Prostate gland (tissue), 2 donors: ENCODE measurements around the gene CRISPLD2. TPM values are rescaled to one million over a fixed set of nuclear protein-coding genes. Genes with fewer than 3 reads are reported as not detected.

Experiments used
- DNase-seq: peaks from one replicate; pipeline ENCODE4 v3.0.0-alpha.2; 2019; ENCODE audit warnings: low spot score
- H3K27ac ChIP-seq, 2 donors: fragments of 200-600 bp; sonication (generic); 2 replicates each; pipeline ENCODE4 v1.5.1; 2017 to 2019
- H3K27me3 ChIP-seq: fragments of 200-600 bp; sonication (generic); replicated peaks from 2 replicates; pipeline ENCODE4 v1.5.1; 2019; ENCODE audit not compliant: insufficient read depth
- H3K36me3 ChIP-seq, 2 donors: fragments of 200-600 bp; sonication (generic); 1 replicate in 1 of 2; 2 replicates in 1 of 2; pipeline versions ENCODE4 v1.5.1 to v1.8.1; 2017 to 2019
- H3K4me1 ChIP-seq: fragments of 200-600 bp; sonication (generic); replicated peaks from 2 replicates; pipeline ENCODE4 v1.5.1; 2019
- H3K4me3 ChIP-seq, 2 donors: fragments of 200-600 bp; sonication (generic); 2 replicates each; pipeline ENCODE4 v1.5.1; 2017 to 2019
- H3K9me3 ChIP-seq: fragments of 200-600 bp; sonication (generic); 2 replicates; pipeline ENCODE4 v1.5.1; 2017
- POLR2A ChIP-seq: fragments of 450-650 bp; IDR thresholded peaks from one replicate; pipeline ENCODE4 v1.6.1; 2016; ENCODE audit warnings: antibody characterized with exemption, mild to moderate bottlenecking
- POLR2AphosphoS5 ChIP-seq: sonication (generic); formaldehyde crosslinking; IDR thresholded peaks from one replicate; pipeline ENCODE4 v1.6.1; 2017; ENCODE audit warnings: antibody characterized with exemption
- WGBS: methylation state at CpG from one replicate; pipeline ENCODE4 v1.1.5; 2018; 5-methylcytosine and 5-hydroxymethylcytosine counted together
- intact Hi-C: fragments of 100-400 bp; cut with DNase I; formaldehyde crosslinking; loops from one replicate; pipeline ENCODE4 v1.14.2; 2022
- total RNA-seq, 2 donors: library from RNA; depleted of rRNA; stranded (reverse); fragments of >200 nt; gene quantifications; one replicate each; pipeline ENCODE4 v1.1.0, GENCODE V29; 2016
- TF ChIP-seq, protein P1 (sequence below), 4 experiments: fragments of 200-600 bp in 2 of 4; fragments of 450-650 bp in 2 of 4; sonication (generic) in 2 of 4; IDR thresholded peaks; 1 replicate in 3 of 4; 2 replicates in 1 of 4; pipeline ENCODE4 v1.5.1; 2016 to 2019; ENCODE audit warnings: antibody characterized with exemption in 4 of 4, mild to moderate bottlenecking in 2 of 4, moderate library complexity in 2 of 4

CRISPLD2 gene
- total RNA-seq, 2 donors from 2014 or later: 186 to 226 TPM

DNA sequence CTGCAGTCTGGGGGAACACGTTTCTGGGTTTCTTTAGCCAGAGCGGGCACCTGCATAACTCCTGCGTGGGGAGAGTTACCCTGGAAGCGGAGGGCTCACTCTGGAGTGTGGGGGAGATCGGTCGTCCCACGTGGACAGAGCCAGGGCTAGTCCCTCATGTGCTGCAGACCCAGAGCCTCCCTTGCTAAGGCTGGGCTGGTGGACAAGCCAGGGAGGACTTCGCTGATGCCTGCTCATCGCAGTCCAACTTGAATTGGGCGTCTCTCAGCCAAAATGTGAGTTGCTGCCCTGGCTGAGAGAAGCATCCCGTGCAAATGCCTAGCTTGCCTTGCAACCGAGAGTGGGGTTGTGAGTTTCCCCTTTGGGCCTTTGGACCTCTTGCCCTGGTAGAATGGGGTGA lies 986 bp downstream of the CRISPLD2 start:
- no peaks in the 10 kb centered on the region for H3K36me3 ChIP-seq
- TF ChIP-seq POLR2A (no peak), POLR2AphosphoS5 (no peak)
- TF ChIP-seq, protein P1, sequence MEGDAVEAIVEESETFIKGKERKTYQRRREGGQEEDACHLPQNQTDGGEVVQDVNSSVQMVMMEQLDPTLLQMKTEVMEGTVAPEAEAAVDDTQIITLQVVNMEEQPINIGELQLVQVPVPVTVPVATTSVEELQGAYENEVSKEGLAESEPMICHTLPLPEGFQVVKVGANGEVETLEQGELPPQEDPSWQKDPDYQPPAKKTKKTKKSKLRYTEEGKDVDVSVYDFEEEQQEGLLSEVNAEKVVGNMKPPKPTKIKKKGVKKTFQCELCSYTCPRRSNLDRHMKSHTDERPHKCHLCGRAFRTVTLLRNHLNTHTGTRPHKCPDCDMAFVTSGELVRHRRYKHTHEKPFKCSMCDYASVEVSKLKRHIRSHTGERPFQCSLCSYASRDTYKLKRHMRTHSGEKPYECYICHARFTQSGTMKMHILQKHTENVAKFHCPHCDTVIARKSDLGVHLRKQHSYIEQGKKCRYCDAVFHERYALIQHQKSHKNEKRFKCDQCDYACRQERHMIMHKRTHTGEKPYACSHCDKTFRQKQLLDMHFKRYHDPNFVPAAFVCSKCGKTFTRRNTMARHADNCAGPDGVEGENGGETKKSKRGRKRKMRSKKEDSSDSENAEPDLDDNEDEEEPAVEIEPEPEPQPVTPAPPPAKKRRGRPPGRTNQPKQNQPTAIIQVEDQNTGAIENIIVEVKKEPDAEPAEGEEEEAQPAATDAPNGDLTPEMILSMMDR (IDR thresholded peaks at IDR 0.05): no peak
- no peaks in the 10 kb centered on the region for H3K9me3 ChIP-seq
- 66% methylated on average over 12 of the region's 12 CpGs for WGBS
- peak overlapping the region; percentile 85 for H3K27ac ChIP-seq
- no peaks in the 10 kb centered on the region for H3K27me3 ChIP-seq
- intact Hi-C loops: loop anchor here (5.0 to 10.0 kb wide), 2 partner anchors 92 to 516 kb away; no protein-coding TSS in a partner anchor
- no peak for DNase-seq
- peaks cover 3% of the 10 kb centered on the region for H3K4me1 ChIP-seq
- peak overlapping the region; percentile 48 to 49 for H3K4me3 ChIP-seq

DNA sequence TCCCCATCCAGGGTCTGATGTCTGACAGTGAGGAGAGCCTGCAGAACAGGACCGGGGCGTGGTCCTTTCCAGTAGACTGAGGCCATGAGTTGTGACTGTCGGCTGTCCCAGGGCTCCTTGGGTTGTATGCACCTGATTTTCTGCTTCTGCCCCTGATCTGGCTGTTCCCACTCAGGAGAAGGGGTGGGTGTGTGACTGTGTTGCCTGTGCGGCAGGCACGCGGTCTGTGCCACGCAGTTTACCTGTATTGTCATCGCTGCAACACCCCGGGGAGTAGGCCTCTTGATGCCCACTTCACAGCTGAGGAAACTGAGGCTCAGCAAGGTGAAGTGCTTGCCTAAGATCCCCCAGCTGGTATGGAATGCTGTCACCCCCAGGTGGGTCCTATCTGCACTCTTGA lies 1.4 kb downstream of the CRISPLD2 start:
- intact Hi-C loops: loop anchor here (5.0 to 10.0 kb wide), 2 partner anchors 91 to 516 kb away; no protein-coding TSS in a partner anchor
- Histone ChIP-seq H3K27me3 (no peaks in the 10 kb centered on the region), H3K27ac (peak overlapping the region; percentile 85), H3K36me3 (no peaks in the 10 kb centered on the region), H3K4me1 (peaks cover 3% of the 10 kb centered on the region), H3K4me3 (peak overlapping the region; percentile 48 to 49), H3K9me3 (no peaks in the 10 kb centered on the region)
- no peak for DNase-seq
- 62% methylated on average over 9 of the region's 9 CpGs for WGBS
- TF ChIP-seq, protein P1 (IDR thresholded peaks at IDR 0.05): no peak
- TF ChIP-seq POLR2AphosphoS5 (no peak), POLR2A (no peak)

DNA sequence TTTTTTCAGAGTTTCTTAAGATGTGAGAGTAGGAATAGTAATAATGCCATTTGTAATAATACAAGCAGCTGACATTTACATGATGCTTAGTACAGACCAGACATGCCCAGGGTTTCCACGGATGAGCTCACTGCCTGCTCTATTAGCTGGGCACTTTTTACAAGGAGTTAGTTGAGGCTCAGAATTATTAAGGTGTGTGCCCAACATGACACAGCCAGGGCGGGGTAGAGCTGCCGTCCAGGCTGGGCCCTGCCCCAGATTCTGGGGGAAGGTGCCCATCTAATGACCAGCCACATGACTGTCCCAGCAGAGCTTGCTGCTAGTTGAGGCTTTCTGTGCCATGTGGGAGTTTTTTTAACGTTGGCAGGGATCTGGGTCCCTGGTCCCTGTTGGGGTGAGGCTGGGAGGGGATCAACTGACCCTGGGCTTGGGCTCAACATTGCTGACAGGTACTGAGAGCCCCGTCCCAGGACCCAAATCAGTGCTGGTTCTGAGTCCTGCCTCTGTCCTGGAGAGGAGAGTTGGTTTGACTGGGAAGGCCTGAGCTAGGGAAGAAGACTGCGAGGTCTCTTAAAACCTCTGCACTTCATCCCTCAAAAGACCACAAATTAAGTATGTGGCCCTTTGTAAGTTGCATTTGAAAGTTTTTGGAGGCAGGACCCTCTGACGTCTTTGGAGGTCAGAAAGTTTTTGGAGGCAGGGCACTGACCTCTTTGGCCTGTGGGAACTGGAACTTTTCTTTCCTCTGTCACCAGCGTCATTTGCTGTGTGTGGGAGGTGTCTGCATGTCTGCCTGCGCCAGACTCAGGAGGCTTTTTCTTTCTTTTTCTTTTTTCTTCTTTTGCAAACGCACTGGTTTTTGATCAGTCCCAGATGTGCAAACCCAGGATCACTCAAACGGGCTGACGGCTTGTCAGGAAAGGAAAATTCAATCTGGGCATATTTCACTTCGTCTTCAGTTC lies 2.2 kb downstream of the CRISPLD2 start:
- Histone ChIP-seq H3K36me3 (no peaks in the 10 kb centered on the region), H3K4me1 (peaks cover 6% of the 10 kb centered on the region), H3K4me3 (peak overlapping the region; percentile 48 to 49), H3K27me3 (no peaks in the 10 kb centered on the region), H3K27ac (peak overlapping the region; percentile 85), H3K9me3 (no peaks in the 10 kb centered on the region)
- intact Hi-C loops: loop anchor here (5.0 to 10.0 kb wide), 2 partner anchors 90 to 517 kb away; no protein-coding TSS in a partner anchor
- no peak for DNase-seq
- 55% methylated on average over 13 of the region's 13 CpGs for WGBS
- no peak for TF ChIP-seq POLR2AphosphoS5
- TF ChIP-seq POLR2A: no peak
- TF ChIP-seq, protein P1 (IDR thresholded peaks at IDR 0.05): no peak

DNA sequence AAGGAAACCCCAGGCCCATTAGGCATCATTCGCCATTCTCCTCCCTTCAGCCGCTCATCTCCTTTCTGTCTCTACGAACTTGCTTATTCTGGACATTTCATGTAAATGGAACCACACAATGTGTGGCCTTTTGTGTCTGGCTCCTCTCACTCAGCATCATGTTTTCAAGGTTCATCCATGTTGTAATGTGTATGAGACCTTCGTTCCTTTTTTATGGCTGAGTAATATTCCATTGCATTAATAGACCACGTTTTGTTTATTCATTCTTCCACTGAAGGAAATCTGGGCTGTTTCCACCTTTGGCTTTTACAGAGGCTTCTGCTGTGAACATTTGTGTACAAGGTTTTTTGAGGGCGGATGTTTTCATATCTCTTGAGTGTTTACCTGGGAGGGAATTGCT lies 3.2 kb downstream of the CRISPLD2 start:
- 82% methylated on average over 6 of the region's 6 CpGs for WGBS
- no peaks in the 10 kb centered on the region for H3K36me3 ChIP-seq

More for the DNA sequence above, 3.2 kb downstream of the CRISPLD2 start:
- TF ChIP-seq POLR2A: no peak
- TF ChIP-seq, protein P1 (IDR thresholded peaks at IDR 0.05): no peak
- no peak for TF ChIP-seq POLR2AphosphoS5
- no peak for DNase-seq
- no peaks in the 10 kb centered on the region for H3K27me3 ChIP-seq
- no peak overlapping the region for H3K4me3 ChIP-seq
- intact Hi-C loops: loop anchor here (5.0 to 10.0 kb wide), 2 partner anchors 89 to 518 kb away; no protein-coding TSS in a partner anchor
- H3K9me3 ChIP-seq: no peaks in the 10 kb centered on the region
- H3K4me1 ChIP-seq: peaks cover 7% of the 10 kb centered on the region
- H3K27ac ChIP-seq: peak overlapping the region; percentile 85
